ENCODE results near the gene SLC25A1.

DNA sequence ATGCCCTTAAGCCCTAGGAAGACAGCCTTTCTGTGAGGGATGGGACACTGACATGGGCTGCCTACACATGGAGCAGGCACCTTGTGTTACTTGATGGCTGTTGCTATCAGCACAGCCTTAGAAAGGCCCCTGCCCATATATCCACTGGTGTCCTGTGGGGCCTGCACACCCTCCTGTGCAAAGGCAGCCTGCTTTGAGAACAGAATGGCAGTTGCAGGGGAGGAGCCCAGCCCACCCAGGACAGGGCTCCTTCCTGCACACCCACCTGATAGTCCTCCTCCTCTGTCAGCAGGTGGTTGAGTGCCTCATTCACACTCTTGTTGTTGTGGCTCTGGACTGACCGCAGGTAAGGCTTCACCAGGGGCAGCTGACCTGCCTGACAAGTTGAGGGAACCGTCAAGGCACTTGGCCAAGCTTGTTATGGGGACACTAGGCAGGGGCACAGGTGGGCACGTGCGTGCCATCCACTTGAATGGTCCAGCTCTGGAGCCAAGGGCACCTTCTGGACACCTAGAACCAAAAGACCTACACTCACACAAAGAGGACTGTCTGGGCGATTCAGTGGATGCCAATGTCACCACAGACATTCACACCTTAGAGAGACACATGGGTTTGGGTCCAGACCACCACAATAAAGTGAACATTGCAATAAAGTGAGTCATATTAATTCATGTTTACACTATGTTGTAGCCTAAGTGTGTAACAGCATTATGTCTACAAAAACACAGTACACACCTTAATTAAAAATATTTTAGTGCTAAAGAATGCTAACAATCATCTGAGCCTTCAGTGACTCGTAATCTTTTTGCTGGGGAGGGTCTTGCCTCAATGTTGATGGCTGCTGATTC is 9.4 kb upstream of the SLC25A1 start:
- TF ChIP-seq, protein P1, sequence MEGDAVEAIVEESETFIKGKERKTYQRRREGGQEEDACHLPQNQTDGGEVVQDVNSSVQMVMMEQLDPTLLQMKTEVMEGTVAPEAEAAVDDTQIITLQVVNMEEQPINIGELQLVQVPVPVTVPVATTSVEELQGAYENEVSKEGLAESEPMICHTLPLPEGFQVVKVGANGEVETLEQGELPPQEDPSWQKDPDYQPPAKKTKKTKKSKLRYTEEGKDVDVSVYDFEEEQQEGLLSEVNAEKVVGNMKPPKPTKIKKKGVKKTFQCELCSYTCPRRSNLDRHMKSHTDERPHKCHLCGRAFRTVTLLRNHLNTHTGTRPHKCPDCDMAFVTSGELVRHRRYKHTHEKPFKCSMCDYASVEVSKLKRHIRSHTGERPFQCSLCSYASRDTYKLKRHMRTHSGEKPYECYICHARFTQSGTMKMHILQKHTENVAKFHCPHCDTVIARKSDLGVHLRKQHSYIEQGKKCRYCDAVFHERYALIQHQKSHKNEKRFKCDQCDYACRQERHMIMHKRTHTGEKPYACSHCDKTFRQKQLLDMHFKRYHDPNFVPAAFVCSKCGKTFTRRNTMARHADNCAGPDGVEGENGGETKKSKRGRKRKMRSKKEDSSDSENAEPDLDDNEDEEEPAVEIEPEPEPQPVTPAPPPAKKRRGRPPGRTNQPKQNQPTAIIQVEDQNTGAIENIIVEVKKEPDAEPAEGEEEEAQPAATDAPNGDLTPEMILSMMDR (IDR thresholded peaks at IDR 0.05): no peak
- no peak for TF ChIP-seq POLR2A (IDR thresholded peaks at IDR 0.05)

All from Peyer's patch (tissue), 4 donors.